ENCODE measurements around the gene POLRMT. TPM values are rescaled to one million over a fixed set of nuclear protein-coding genes. Genes with fewer than 3 reads are reported as not detected.

The POLRMT gene
- polyA plus RNA-seq, 1 of the 3 experiments (the other 2 are of a cell fraction): 38.2 TPM

DNA sequence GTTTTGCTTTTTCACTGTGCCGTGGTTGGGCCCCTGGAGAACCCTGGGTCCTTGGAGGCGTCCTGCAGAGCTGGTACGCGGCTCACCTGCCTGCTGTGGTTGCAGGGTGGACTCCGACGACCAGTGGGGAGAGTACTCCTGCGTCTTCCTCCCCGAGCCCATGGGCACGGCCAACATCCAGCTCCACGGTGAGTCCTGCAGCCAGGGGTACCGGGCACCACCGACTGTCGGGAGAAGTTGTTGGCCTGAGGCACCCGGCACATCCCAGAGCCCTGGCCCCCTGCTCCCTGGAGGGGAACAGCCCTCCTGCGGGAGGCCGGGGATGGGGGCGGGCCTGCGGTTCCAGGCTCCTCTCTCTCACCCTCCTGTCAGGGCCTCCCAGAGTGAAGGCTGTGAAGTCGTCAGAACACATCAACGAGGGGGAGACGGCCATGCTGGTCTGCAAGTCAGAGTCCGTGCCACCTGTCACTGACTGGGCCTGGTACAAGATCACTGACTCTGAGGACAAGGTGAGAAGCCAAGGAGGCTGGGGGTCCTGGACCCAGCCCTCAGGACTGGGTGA, 53.0 kb downstream of the POLRMT start (continued):
- TF ChIP-seq CHD2 (IDR thresholded peaks at IDR 0.05; ENCODE audit: low read length, partially characterized antibody): no peak
- TF ChIP-seq MAX (IDR thresholded peaks at IDR 0.05; ENCODE audit: low read depth): no peak

- 96% methylated on average over 11 of the region's 11 CpGs for WGBS (ENCODE audit: low lambda C conversion rate)
- Histone ChIP-seq H3K9me3 (no peaks in the 10 kb centered on the region), H3K27ac (ENCODE audit: low read depth in 2 of 2, low read length in 1 of 2) (no peak overlapping the region), H3K9ac (no peak overlapping the region), H2AFZ (ENCODE audit: low read depth) (no peak overlapping the region), H3K79me2 (ENCODE audit: insufficient read depth) (peaks cover 56% of the 10 kb centered on the region), H4K20me1 (ENCODE audit: insufficient read depth) (peaks cover 84% of the 10 kb centered on the region), H3K4me2 (no peak overlapping the region), H3K27me3 (ENCODE audit: insufficient read depth) (no peaks in the 10 kb centered on the region), H3K4me3 (ENCODE audit: low read depth in 2 of 2, low read length in 1 of 2) (no peak overlapping the region), H3F3A (replicated peaks; ENCODE audit: insufficient read depth) (peaks cover 21% of the 10 kb centered on the region), H3K36me3 (replicated peaks in 1 of 2; ENCODE audit: control insufficient read depth in 1 of 2, insufficient read depth in 2 of 2, low read length in 1 of 2) (peaks cover 0 to 38% of the 10 kb centered on the region in 2 experiments), H3K4me1 (ENCODE audit: control insufficient read depth in 1 of 2, insufficient read depth in 2 of 2, low read depth in 1 of 2, low read length in 1 of 2) (peaks cover 14 to 19% of the 10 kb centered on the region in 2 experiments; a peak in 3 of 4 replicates), H3K9me2 (no peaks in the 10 kb centered on the region)
- POLR2A ChIA-PET: no interaction called here
- CTCF ChIA-PET: no interaction called here
- TF ChIP-seq NFIC (IDR thresholded peaks at IDR 0.05; ENCODE audit: borderline replicate concordance) (no peak), GABPA (IDR thresholded peaks at IDR 0.05; ENCODE audit: low read depth) (no peak), TCF12 (IDR thresholded peaks at IDR 0.05) (no peak), FOSL2 (IDR thresholded peaks at IDR 0.05; ENCODE audit: borderline replicate concordance, low read depth) (no peak), MAX (IDR thresholded peaks at IDR 0.05; ENCODE audit: low read depth) (no peak), ELF1 (IDR thresholded peaks at IDR 0.05) (no peak)
- TF ChIP-seq, protein P1, sequence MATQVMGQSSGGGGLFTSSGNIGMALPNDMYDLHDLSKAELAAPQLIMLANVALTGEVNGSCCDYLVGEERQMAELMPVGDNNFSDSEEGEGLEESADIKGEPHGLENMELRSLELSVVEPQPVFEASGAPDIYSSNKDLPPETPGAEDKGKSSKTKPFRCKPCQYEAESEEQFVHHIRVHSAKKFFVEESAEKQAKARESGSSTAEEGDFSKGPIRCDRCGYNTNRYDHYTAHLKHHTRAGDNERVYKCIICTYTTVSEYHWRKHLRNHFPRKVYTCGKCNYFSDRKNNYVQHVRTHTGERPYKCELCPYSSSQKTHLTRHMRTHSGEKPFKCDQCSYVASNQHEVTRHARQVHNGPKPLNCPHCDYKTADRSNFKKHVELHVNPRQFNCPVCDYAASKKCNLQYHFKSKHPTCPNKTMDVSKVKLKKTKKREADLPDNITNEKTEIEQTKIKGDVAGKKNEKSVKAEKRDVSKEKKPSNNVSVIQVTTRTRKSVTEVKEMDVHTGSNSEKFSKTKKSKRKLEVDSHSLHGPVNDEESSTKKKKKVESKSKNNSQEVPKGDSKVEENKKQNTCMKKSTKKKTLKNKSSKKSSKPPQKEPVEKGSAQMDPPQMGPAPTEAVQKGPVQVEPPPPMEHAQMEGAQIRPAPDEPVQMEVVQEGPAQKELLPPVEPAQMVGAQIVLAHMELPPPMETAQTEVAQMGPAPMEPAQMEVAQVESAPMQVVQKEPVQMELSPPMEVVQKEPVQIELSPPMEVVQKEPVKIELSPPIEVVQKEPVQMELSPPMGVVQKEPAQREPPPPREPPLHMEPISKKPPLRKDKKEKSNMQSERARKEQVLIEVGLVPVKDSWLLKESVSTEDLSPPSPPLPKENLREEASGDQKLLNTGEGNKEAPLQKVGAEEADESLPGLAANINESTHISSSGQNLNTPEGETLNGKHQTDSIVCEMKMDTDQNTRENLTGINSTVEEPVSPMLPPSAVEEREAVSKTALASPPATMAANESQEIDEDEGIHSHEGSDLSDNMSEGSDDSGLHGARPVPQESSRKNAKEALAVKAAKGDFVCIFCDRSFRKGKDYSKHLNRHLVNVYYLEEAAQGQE (IDR thresholded peaks at IDR 0.05; ENCODE audit: low read depth, low read length): no peak
- TF ChIP-seq, protein P2, sequence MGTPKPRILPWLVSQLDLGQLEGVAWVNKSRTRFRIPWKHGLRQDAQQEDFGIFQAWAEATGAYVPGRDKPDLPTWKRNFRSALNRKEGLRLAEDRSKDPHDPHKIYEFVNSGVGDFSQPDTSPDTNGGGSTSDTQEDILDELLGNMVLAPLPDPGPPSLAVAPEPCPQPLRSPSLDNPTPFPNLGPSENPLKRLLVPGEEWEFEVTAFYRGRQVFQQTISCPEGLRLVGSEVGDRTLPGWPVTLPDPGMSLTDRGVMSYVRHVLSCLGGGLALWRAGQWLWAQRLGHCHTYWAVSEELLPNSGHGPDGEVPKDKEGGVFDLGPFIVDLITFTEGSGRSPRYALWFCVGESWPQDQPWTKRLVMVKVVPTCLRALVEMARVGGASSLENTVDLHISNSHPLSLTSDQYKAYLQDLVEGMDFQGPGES (IDR thresholded peaks at IDR 0.05; ENCODE audit: low read depth, low read length): no peak
- no peak for DNase-seq
These were observed 53.5 kb downstream of the POLRMT start for GRCh38 chr19:579842-580155.

All from SK-N-SH (cell line).